Measurements from ENCODE around the gene IL17C. TPM values are rescaled to one million over a fixed set of nuclear protein-coding genes. Genes with fewer than 3 reads are reported as not detected.

IL17C gene
- total RNA-seq, 1 experiment from 2014 or later = 0.28 TPM

- Histone ChIP-seq H3K36me3 (ENCODE audit: insufficient read depth, low read length, poor library complexity, severe bottlenecking) (peaks cover 38% of the 10 kb centered on the region), H3K9me3 (ENCODE audit: low read depth, low read length, poor library complexity, severe bottlenecking) (no peaks in the 10 kb centered on the region), H3K4me1 (ENCODE audit: insufficient read depth, low read length, poor library complexity, severe bottlenecking) (no peaks in the 10 kb centered on the region), H3K4me3 (ENCODE audit: low read depth, low read length, poor library complexity, severe bottlenecking) (no peak overlapping the region), H3K27ac (ENCODE audit: low read depth, low read length, poor library complexity, severe bottlenecking) (no peak overlapping the region), H3K27me3 (replicated peaks; ENCODE audit: insufficient read depth, low read depth, low read length, poor library complexity) (no peaks in the 10 kb centered on the region)
- CTCF ChIA-PET = interaction anchor here (0.7 kb wide), 1 partner anchor 153 kb away, joined by 4 read pairs; no protein-coding TSS in a partner anchor
- intact Hi-C loops (cut with micrococcal nuclease; ENCODE audit: unreplicated experiment) = no loop called here
- DNase-seq (ENCODE audit: low spot score) = no peak
- POLR2A ChIA-PET (ENCODE audit: low non-redundant PET) = no interaction called here
- BruUV-seq (replicated peaks) = no TSS peak
- TF ChIP-seq EZH2 (IDR thresholded peaks at IDR 0.05; ENCODE audit: borderline replicate concordance, low read depth, low read length, poor library complexity, severe bottlenecking) = no peak
- TF ChIP-seq, protein P1, sequence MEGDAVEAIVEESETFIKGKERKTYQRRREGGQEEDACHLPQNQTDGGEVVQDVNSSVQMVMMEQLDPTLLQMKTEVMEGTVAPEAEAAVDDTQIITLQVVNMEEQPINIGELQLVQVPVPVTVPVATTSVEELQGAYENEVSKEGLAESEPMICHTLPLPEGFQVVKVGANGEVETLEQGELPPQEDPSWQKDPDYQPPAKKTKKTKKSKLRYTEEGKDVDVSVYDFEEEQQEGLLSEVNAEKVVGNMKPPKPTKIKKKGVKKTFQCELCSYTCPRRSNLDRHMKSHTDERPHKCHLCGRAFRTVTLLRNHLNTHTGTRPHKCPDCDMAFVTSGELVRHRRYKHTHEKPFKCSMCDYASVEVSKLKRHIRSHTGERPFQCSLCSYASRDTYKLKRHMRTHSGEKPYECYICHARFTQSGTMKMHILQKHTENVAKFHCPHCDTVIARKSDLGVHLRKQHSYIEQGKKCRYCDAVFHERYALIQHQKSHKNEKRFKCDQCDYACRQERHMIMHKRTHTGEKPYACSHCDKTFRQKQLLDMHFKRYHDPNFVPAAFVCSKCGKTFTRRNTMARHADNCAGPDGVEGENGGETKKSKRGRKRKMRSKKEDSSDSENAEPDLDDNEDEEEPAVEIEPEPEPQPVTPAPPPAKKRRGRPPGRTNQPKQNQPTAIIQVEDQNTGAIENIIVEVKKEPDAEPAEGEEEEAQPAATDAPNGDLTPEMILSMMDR (conservative IDR thresholded peaks at IDR 0.05; ENCODE audit: low read depth, low read length) = no peak
Measured at GRCh38 chr16:88619859-88620815, 18.2 kb upstream of the IL17C start.

DNA sequence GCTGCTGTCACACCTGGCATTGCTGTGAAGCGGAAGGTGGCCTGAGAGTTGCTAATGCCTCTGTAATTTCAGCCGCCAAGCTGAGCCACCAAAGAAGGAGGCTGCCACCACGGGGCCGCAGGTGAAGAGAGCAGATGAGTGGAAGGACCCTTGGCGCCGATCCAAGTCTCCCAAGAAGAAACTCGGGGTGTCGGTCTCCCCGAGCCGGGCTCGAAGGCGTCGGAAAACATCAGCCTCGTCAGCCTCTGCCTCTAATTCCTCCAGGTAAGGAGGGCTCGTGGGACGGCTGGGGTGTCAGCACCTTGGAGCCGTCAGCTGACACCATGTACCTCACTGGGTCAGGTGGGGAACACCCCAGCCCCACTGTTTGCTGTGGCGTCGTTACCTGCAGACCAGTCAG, 16.2 kb upstream of the IL17C start:
- no peak for DNase-seq (ENCODE audit: low spot score)
- ChIA-PET POLR2A (ENCODE audit: low non-redundant PET) (no interaction called here), CTCF (no interaction called here)
- TF ChIP-seq, protein P1 (conservative IDR thresholded peaks at IDR 0.05; ENCODE audit: low read depth, low read length) = no peak
- no peak for TF ChIP-seq EZH2 (IDR thresholded peaks at IDR 0.05; ENCODE audit: borderline replicate concordance, low read depth, low read length, poor library complexity, severe bottlenecking)
- intact Hi-C loops (cut with micrococcal nuclease; ENCODE audit: unreplicated experiment) = no loop called here
- BruUV-seq (replicated peaks) = no TSS peak
- Histone ChIP-seq H3K36me3 (ENCODE audit: insufficient read depth, low read length, poor library complexity, severe bottlenecking) (peaks cover 45% of the 10 kb centered on the region), H3K4me1 (ENCODE audit: insufficient read depth, low read length, poor library complexity, severe bottlenecking) (no peaks in the 10 kb centered on the region), H3K27ac (ENCODE audit: low read depth, low read length, poor library complexity, severe bottlenecking) (no peak overlapping the region), H3K9me3 (ENCODE audit: low read depth, low read length, poor library complexity, severe bottlenecking) (no peaks in the 10 kb centered on the region), H3K4me3 (ENCODE audit: low read depth, low read length, poor library complexity, severe bottlenecking) (no peak overlapping the region), H3K27me3 (replicated peaks; ENCODE audit: insufficient read depth, low read depth, low read length, poor library complexity) (no peaks in the 10 kb centered on the region)

DNA sequence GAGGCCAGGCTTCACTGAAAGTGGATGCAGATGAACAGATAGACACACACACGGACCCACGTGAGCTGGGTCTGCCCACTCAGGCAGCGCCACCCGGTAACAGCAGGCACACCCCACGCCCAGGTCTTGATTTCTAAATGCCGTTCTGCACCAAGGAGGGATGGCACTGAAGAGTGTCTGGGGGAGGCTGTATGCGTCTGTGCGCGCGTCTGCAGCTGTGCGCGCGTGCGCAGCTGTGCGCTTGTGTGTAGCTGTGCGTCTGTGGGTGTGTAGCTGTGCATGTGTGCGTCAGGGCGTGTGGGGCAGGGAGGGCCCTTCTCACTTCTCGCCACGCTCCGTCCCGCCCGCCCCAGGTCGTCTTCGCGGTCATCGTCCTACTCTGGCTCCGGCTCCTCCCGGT, 15.5 kb upstream of the IL17C start:
- CTCF ChIA-PET = no interaction called here
- peaks cover 49% of the 10 kb centered on the region for H3K36me3 ChIP-seq (ENCODE audit: insufficient read depth, low read length, poor library complexity, severe bottlenecking)
- H3K27me3 ChIP-seq (replicated peaks; ENCODE audit: insufficient read depth, low read depth, low read length, poor library complexity) = no peaks in the 10 kb centered on the region
- no peak for DNase-seq (ENCODE audit: low spot score)
- H3K9me3 ChIP-seq (ENCODE audit: low read depth, low read length, poor library complexity, severe bottlenecking) = no peaks in the 10 kb centered on the region
- no peak overlapping the region for H3K27ac ChIP-seq (ENCODE audit: low read depth, low read length, poor library complexity, severe bottlenecking)
- H3K4me3 ChIP-seq (ENCODE audit: low read depth, low read length, poor library complexity, severe bottlenecking) = no peak overlapping the region
- no TSS peak for BruUV-seq (replicated peaks)
- TF ChIP-seq EZH2 (IDR thresholded peaks at IDR 0.05; ENCODE audit: borderline replicate concordance, low read depth, low read length, poor library complexity, severe bottlenecking) = no peak
- TF ChIP-seq, protein P1 (conservative IDR thresholded peaks at IDR 0.05; ENCODE audit: low read depth, low read length) = no peak
- POLR2A ChIA-PET (ENCODE audit: low non-redundant PET) = no interaction called here
- intact Hi-C loops (cut with micrococcal nuclease; ENCODE audit: unreplicated experiment) = no loop called here
- no peaks in the 10 kb centered on the region for H3K4me1 ChIP-seq (ENCODE audit: insufficient read depth, low read length, poor library complexity, severe bottlenecking)

Measured in A673 (cell line).